DND-41 (cell line): ENCODE measurements around the gene EHBP1.

Experiments
- EZH2 ChIP-seq: IDR thresholded peaks from 3 replicates; pipeline ENCODE4 v1.6.1; 2012; ENCODE audit warnings: borderline replicate concordance, low read depth, mild to moderate bottlenecking, moderate library complexity, low read length, inconsistent platforms; ENCODE audit not compliant: severe bottlenecking
- TF ChIP-seq, protein P1 (sequence below): IDR thresholded peaks from 2 replicates; pipeline ENCODE4 v1.5.1; 2012; ENCODE audit warnings: borderline replicate concordance, low read length, moderate library complexity, mild to moderate bottlenecking; ENCODE audit not compliant: poor library complexity, severe bottlenecking; ENCODE audit errors: extremely low read depth

DNA sequence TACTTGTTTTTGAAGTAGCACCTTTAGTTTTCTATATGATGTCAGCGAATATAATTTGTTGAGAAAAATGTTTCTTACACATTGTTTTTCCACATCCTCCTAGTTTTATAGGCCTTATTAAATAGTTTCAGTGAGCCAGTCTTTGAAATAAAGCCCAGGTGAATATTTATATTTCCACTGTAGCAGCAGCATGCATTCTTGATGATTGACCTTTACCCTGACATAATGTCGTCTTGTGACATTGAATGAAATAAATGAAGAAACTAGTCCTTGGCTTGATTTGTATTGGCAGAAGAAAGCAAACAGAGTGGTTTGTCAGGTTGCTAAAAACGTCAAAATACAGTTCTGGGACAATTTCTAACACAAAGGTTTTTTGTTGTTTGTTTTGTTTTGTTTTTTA lies 84.4 kb downstream of the EHBP1 start:
- TF ChIP-seq, protein P1, sequence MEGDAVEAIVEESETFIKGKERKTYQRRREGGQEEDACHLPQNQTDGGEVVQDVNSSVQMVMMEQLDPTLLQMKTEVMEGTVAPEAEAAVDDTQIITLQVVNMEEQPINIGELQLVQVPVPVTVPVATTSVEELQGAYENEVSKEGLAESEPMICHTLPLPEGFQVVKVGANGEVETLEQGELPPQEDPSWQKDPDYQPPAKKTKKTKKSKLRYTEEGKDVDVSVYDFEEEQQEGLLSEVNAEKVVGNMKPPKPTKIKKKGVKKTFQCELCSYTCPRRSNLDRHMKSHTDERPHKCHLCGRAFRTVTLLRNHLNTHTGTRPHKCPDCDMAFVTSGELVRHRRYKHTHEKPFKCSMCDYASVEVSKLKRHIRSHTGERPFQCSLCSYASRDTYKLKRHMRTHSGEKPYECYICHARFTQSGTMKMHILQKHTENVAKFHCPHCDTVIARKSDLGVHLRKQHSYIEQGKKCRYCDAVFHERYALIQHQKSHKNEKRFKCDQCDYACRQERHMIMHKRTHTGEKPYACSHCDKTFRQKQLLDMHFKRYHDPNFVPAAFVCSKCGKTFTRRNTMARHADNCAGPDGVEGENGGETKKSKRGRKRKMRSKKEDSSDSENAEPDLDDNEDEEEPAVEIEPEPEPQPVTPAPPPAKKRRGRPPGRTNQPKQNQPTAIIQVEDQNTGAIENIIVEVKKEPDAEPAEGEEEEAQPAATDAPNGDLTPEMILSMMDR, result no peak
- TF ChIP-seq EZH2, result no peak
